ES-I3 (cell line): ENCODE data around the gene TEX54.
A peak's percentile ranks its signal among the peaks of the same experiment; 100 is the strongest.

Experiments used
- H3K36me3 ChIP-seq: 2 replicates; pipeline ENCODE4 v1.6.1; 2013; ENCODE audit warnings: mild to moderate bottlenecking, low read length, control low read depth, moderate library complexity; ENCODE audit not compliant: insufficient read depth
- H3K4me1 ChIP-seq: 2 replicates; pipeline ENCODE4 v1.6.1; 2013; ENCODE audit warnings: mild to moderate bottlenecking, control low read depth, low read length; ENCODE audit not compliant: insufficient read depth
- H3K9ac ChIP-seq: 2 replicates; pipeline ENCODE4 v1.6.1; 2013; ENCODE audit warnings: low read depth, mild to moderate bottlenecking, low read length, moderate library complexity
- H3K9me3 ChIP-seq: 2 replicates; pipeline ENCODE4 v1.6.1; 2013; ENCODE audit warnings: mild to moderate bottlenecking, low read length, moderate library complexity; ENCODE audit not compliant: control insufficient read depth, insufficient read depth

The TEX54 gene

GRCh38 chr11:62794201-62794775 is 38.4 kb downstream of the TEX54 start:
- no peaks in the 10 kb centered on the region for H3K9me3 ChIP-seq
- H3K36me3 ChIP-seq: peaks cover 13% of the 10 kb centered on the region
- H3K4me1 ChIP-seq: peaks cover 5% of the 10 kb centered on the region; the same call in 1 of the 2 replicates
- H3K9ac ChIP-seq: no peak overlapping the region

DNA sequence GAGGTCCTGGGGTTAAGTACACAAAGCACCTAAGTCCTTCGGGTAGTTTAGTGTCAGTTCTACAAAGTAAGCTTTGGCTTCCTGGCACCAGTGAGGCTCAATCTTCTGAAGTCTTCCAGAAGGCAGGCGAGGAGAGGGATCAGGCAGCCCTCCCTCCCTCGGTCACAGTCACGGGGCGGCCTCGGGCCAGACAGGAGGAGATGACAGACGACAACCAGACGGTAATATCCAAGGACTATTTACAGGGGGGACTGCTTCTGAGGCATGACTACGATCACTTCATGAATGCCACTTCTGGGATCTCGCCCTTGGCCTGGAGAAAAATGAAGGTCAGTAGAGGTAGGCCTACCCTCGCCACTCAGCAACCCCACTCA is 40.5 kb downstream of the TEX54 start:
- Histone ChIP-seq H3K9ac (peak overlapping the region; percentile 98), H3K36me3 (peaks cover 7% of the 10 kb centered on the region), H3K4me1 (peaks cover 5% of the 10 kb centered on the region), H3K9me3 (no peaks in the 10 kb centered on the region)

DNA sequence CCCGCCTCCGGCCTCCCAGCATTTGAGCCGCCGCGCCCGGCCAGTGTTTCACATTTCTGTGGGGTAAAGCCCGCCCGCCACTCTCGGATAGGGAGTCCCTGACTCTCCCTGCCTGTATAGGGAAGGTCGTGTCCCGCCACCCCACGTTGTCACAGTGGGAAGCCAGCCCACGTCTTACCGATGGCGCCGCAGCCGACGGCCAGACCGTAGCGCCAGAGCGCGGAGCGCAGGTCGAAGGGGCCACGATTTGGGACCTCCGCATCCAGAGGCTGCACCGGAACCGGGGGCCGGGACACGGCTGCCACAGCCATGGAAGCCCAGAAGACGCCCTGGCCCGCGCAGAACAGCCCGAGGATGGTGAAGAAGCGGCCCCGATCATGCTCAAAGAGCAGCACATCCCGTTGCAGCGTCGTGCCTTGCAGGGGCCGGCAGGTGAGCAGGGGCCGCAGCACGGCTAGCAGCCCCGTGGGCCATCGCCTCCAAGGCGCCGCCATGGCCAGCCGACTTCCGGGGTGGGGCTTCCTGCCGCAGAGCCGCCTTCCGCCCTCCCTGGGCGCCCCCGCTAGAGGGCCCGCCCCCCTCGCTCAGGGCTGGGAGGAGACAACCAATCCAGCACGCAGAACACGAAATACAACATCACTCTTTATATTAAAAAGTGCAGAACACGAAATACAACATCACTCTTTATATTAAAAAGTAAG is 41.0 kb downstream of the TEX54 start, which contains the start of gene TMEM223:
Gene TMEM223 (minus strand): TSS at position 506 of the 701 bp plus-strand sequence. CDS start 12 bp downstream, at position 494.
- Histone ChIP-seq H3K4me1 (peaks cover 5% of the 10 kb centered on the region), H3K9me3 (no peaks in the 10 kb centered on the region), H3K36me3 (peaks cover 3% of the 10 kb centered on the region), H3K9ac (peak within 1 kb of the TSS; percentile 98)

- Histone ChIP-seq H3K9me3 (no peaks in the 10 kb centered on the region), H3K4me1 (peaks cover 5% of the 10 kb centered on the region), H3K36me3 (no peaks in the 10 kb centered on the region; the same call in none of the 2 replicates), H3K9ac (no peak overlapping the region)
These were observed 43.1 kb downstream of the TEX54 start for GRCh38 chr11:62789576-62789975.

DNA sequence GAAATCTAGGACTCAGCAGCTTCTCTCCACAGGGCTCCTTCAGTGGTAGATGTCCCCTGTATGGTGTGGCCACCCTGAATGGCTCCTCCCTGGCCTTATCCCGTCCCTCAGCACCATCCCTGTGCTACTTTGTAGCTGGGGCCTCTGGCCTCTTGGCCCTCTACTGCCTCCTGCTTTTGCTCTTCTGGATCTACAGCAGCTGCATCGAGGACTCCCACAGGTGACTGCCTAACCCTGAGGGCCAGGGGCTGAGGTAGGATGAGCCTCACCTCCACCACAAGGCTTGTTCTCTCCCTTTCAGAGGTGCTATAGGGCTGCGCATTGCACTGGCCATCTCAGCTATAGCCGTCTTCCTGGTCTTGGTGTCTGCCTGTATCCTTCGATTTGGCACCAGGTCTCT is 43.6 kb downstream of the TEX54 start:
- Histone ChIP-seq H3K36me3 (no peaks in the 10 kb centered on the region; the same call in none of the 2 replicates), H3K4me1 (peaks cover 5% of the 10 kb centered on the region), H3K9me3 (no peaks in the 10 kb centered on the region), H3K9ac (no peak overlapping the region)

DNA sequence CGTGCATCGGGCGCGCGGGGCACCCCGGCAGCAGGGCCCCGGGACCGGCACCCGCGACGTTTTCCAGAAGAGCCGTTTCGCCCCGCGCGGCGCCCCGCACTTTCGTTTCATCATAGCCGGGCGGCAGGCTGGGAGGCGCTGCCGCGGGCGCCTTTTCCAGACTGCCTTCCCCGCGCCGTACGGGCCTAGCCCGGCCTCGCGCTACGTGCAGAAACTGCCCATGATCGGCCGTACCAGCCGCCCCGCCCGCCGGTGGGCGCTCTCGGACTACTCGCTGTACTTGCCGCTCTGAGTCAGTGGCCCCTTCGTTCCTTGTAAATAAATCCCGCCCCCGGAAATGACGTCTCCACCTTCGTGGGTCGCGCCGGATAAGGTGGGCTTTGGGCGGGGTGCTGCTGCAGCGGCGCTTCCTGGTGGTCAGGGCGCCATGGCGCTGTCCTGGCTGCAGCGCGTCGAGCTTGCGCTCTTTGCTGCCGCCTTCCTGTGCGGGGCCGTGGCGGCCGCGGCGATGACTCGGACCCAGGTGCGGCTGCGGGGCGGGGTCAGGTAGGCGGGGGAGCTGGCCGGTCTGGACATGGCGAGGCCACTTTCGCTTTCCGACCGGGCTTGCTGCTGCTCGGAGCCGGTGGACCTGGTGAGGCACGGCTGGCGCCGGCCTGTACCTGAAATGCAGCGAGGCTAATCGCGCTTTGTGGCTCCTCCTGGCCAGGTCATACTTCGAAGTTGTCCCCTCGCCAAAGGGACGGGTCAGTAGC is 45.5 kb downstream of the TEX54 start, which contains the start of gene TMEM179B:
Gene TMEM179B (plus strand): TSS at position 398 of the 755 bp plus-strand sequence. CDS start 30 bp downstream, at position 428.
- Histone ChIP-seq H3K9me3 (no peaks in the 10 kb centered on the region), H3K4me1 (peaks cover under 1% of the 10 kb centered on the region), H3K9ac (peak within 1 kb of the TSS; percentile 91), H3K36me3 (no peaks in the 10 kb centered on the region; the same call in 1 of the 2 replicates)

DNA sequence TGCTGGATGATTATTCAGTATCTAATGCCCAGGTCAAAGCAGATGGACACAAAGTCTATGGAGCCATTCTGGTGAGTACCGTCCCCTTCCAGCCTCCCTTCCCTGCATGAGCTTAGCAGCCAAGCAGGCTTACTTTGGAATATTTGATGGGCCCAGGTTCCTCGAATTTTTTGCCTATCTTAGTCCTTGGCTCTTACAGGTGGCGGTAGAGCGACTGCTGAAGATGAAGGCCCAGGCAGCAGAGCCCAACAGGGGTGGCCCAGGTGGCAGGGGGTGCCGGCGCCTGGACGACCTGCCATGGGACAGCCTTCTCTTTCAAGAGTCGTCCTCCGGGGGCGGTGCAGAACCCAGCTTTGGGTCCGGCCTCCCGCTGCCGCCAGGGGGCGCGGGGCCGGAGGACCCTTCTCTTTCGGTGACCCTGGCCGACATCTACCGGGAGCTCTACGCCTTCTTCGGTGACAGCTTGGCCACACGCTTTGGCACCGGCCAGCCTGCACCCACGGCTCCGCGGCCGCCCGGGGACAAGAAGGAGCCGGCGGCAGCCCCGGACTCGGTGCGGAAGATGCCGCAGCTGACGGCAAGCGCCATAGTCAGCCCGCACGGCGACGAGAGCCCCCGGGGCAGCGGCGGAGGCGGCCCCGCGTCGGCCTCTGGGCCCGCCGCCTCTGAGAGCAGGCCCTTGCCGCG is 46.2 kb downstream of the TEX54 start:
- no peaks in the 10 kb centered on the region; the same call in 1 of the 2 replicates for H3K36me3 ChIP-seq
- H3K9me3 ChIP-seq: no peaks in the 10 kb centered on the region
- no peaks in the 10 kb centered on the region; the same call in 1 of the 2 replicates for H3K4me1 ChIP-seq
- H3K9ac ChIP-seq: peak overlapping the region; percentile 91

DNA sequence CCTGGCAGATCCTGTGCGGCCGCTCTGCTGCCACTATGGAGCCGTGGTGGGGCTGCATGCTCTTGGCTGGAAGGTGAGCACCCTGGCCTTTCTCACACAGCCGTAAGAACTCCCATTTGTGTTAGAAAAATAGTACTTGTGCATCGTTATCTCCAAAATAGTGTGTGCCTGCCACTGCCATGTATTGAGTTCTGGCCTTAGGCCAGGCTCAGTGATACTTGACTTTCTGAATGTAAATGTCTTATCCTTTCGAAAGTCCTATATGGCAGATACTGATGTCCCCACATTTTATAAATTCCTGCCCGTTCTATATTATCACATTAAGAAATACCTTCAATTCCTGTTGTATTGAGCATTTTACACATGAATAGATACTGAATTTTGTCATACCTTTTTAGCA is 49.9 kb downstream of the TEX54 start:
- peaks cover 3% of the 10 kb centered on the region; the same call in 1 of the 2 replicates for H3K36me3 ChIP-seq
- no peak overlapping the region for H3K9ac ChIP-seq
- no peaks in the 10 kb centered on the region for H3K4me1 ChIP-seq
- H3K9me3 ChIP-seq: no peaks in the 10 kb centered on the region
